Heart left ventricle (tissue), 13 donors: ENCODE results near the gene POC1A.

Experiments used
- POLR2A ChIP-seq, 2 donors: fragments of 450-650 bp; IDR thresholded peaks; one replicate each; pipeline ENCODE4 v1.6.1; 2017; ENCODE audit warnings: antibody characterized with exemption in 2 of 2, mild to moderate bottlenecking in 2 of 2, moderate library complexity in 2 of 2
- TF ChIP-seq, protein P1 (sequence below), 12 donors: fragments of 200-600 bp; sonication (generic) in 4 of 12; IDR thresholded peaks; one replicate each; pipeline versions ENCODE4 v1.5.0 to v1.8.0; 2018 to 2022; ENCODE audit warnings: antibody characterized with exemption in 12 of 12, mild to moderate bottlenecking in 5 of 12
- donor health status: ischemic (EF 13 %, LVEDD 7.1; RV severe dilation, severe dysfunction).
- donor health status: DM: no; HTN: yes; CAD: no.
- donor health status: DM: no; HTN: no; CAD: no.
- donor health status: ischemic (EF 25% LVEDD 6.9; RV normal size, moderate dysfunction).
- donor health status: ischemic (EF 25% LVEDD 5.7; RV mildly dilated, moderate dysfunction).
- donor health status: ischemic (EF 35%, LVEDD 5.7; RV mildly dilated, moderate dysfunction).
- donor health status: nonischemic (EF 11% LVEDD 7.7; RV severe dilation, severe dysfunction).
- donor health status: DM: yes; HTN: yes; CAD: no.
- donor health status: PGD.
- donor health status: ischemic (EF 29% LVEDD 5.4; RV normal size, mild dysfunction).
- donor health status: nonischemic (EF 23%, LVEDD 6.1; RV moderate dilation, normal function).

DNA sequence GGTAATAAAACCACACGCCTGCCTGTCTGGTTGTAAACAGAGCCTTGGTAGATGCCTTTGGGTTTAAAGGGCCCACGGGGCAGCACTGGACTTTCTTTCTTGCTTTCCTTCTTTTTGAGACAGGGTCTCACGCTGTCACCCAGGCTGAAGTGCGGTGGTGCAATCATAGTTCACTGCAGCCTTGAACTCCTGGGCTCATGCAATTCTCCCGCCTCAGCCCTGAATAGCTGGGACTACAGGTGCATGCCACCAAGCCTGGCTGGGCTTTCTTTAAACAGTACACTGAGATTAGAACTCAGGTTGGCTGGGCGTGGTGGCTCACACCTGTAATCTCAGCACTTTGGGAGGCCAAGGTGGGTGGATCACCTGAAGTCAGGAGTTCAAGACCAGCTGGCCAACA is 42.2 kb downstream of the POC1A start:
- no peak for TF ChIP-seq POLR2A (IDR thresholded peaks at IDR 0.05)
- TF ChIP-seq, protein P1, sequence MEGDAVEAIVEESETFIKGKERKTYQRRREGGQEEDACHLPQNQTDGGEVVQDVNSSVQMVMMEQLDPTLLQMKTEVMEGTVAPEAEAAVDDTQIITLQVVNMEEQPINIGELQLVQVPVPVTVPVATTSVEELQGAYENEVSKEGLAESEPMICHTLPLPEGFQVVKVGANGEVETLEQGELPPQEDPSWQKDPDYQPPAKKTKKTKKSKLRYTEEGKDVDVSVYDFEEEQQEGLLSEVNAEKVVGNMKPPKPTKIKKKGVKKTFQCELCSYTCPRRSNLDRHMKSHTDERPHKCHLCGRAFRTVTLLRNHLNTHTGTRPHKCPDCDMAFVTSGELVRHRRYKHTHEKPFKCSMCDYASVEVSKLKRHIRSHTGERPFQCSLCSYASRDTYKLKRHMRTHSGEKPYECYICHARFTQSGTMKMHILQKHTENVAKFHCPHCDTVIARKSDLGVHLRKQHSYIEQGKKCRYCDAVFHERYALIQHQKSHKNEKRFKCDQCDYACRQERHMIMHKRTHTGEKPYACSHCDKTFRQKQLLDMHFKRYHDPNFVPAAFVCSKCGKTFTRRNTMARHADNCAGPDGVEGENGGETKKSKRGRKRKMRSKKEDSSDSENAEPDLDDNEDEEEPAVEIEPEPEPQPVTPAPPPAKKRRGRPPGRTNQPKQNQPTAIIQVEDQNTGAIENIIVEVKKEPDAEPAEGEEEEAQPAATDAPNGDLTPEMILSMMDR (IDR thresholded peaks at IDR 0.05), result no peak
